ENCODE measurements around the gene RILPL1. TPM values are rescaled to one million over a fixed set of nuclear protein-coding genes. Genes with fewer than 3 reads are reported as not detected.
"Not testable (repeated sequence)": the region's sequence is repeated elsewhere in the genome, so short reads cannot be mapped to it uniquely, and the experiment has no call there.

The RILPL1 gene
- total RNA-seq, 2 donors from 2014 or later = 3.2 to 3.9 TPM

DNA sequence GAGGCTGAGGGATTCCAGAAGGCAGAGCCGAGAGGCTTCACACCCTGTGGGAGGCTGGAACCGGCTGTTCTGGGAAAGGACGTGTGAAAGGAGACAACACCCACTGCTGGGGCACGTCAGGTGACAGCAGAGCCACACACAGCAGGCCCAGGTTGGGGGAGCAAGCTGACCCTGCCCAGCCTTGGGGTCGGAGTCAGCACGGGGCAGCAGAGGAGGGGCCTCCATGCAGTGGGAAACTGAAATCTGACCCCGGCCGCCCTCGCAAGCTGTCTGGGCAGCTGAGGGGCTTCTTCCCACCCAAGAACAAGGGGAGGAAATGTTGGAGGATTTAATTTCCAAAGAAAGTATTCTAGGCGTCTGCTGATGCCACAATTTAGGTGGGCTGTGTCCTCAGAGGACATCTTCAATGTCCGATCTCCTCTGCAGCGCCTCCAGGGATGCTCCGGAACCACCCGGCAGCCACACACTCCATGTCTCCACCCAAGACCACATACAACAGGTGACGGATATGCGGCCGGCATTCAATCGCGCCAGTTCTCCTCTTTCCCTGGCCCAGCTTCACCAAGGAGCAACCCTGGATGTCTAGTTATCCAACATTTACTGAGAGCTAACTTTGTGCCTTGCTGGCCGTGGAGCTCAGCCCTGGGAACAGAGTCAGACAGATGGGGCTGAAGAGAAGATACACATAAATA, 44.8 kb downstream of the RILPL1 start:
- ATAC-seq = no peak
- H3K36me3 Mint-ChIP-seq = no peaks in the 10 kb centered on the region
- H3K27ac Mint-ChIP-seq = peak overlapping the region in 1 of 2 donors; percentile 3
- H3K9me3 Mint-ChIP-seq = no peaks in the 10 kb centered on the region
- DNase-seq (ENCODE audit: low spot score in 2 of 2) = no peak

DNA sequence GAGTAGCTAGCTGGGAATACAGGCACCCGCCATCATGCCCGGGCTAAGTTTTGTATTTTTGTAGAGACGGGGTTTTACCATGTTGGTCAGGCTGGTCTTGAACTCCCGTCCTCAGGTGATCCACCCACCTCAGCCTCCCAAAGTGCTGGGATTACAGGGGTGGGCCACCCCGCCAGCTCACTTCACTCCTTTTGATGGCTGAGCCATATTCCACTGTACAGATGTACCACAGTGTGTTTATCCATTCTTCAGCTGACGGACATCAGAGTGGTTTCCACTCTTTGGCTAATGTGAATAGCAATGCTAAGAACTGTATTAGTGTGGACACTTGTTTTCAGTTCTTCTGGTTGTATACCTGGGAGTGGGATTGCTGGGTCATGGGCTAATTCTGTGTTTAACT, 46.1 kb downstream of the RILPL1 start:
- Mint-ChIP-seq H3K36me3 (no peaks in the 10 kb centered on the region), H3K27ac (peak overlapping the region in 1 of 2 donors; percentile 3), H3K9me3 (no peaks in the 10 kb centered on the region)
- ATAC-seq (no peak), DNase-seq (ENCODE audit: low spot score in 2 of 2) (no peak)

DNA sequence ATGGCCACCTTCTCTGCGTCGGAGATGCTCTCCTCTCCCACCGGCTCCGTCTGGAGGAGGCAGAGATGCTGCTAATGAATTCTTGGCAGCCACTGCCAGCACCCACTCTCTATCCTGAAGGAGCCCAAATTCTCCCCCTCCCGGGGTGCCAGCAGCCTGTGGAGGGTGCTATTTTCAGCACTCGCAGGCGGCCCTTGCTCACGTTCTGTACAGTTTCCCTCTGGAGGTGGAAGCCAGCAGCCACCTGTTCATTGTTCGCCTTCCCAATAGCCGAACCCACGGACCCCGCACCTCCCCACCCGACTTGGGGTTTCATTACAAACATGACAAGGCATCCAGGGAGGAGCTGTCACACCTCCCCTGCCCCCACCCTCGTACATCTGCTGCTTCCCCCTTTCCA, 47.8 kb downstream of the RILPL1 start:
- DNase-seq (ENCODE audit: low spot score in 2 of 2) (no peak), ATAC-seq (no peak)
- H3K36me3 Mint-ChIP-seq = no peaks in the 10 kb centered on the region
- H3K27ac Mint-ChIP-seq = no peak overlapping the region
- no peaks in the 10 kb centered on the region for H3K9me3 Mint-ChIP-seq

DNA sequence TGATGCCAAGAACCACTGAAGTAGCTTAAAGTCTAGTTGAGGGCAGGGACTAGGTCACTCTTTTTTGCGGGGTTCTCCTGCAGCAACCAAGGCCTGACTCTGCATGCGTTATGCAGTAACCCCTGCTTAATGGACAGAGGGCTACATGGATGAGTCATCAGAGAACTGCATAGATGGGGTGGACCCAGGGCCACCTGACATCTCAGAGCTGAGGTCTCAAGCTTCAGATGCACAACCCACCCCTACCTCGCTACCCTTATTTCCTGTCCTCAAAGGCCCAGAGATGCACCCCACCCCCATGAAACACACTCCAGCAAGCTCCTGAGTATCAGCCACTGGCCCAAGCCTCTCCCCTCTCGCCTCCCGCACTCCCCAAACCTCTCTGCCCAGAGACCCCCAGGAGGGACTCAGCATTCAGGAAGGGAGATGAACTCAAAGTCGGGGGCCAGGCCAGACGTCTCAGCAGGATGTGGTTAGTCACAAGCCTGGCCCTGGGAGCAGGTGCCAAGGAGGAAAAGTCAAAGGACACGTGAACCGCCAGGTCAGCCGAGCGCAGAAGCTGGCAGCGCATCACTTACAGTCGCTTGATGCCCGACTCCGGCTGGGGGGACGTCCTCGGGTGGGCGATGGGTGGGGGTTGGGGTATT, 49.8 kb downstream of the RILPL1 start:
- peak in 1 of 2 donors; percentile 67 for ATAC-seq
- Mint-ChIP-seq H3K27ac (peak overlapping the region in 1 of 2 donors; percentile 80), H3K36me3 (no peaks in the 10 kb centered on the region), H3K9me3 (no peaks in the 10 kb centered on the region)
- peak in 1 of 2 donors; percentile 6 for DNase-seq (ENCODE audit: low spot score in 2 of 2)

DNA sequence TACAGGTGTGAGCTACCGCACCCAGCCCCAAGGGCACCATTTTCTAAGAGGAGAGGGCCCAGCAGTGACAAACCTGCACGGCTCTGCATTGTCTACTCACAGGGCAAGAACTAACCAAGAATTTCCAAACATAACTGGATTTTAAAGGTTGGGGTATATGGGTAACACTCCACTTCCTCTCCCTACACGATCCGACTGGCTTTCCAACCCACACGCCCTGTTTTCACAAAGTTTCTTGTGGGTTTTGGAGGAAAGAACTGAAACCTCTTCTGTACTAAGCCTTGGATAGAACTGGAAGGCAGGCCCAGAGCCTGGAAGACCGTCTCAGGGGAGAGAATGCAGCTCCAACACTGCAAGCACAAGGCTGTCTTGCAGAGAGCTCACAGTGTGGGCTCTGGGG, 50.6 kb downstream of the RILPL1 start:
- no peak overlapping the region for H3K27ac Mint-ChIP-seq
- no peak for DNase-seq (ENCODE audit: low spot score in 2 of 2)
- H3K9me3 Mint-ChIP-seq = no peaks in the 10 kb centered on the region
- no peak for ATAC-seq
- no peaks in the 10 kb centered on the region for H3K36me3 Mint-ChIP-seq

DNA sequence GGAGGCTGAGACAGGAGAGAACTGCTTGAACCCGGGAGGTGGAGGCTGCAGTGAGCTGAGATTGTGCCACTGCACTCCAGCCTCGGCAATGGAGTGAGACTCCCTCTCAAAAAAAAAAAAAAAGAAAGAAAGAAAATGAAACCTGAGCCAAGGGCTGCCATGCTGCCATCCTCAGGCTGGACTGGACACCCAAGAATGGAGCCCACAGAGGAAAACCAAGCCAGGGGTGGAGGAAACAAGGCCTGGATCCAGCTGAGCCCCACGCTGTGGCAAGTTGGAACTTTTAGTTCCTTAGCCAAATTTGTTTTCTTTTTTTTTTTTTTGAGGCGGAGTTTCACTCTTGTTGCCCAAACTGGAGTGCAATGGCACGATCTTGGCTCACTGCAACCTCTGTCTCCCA, 52.3 kb downstream of the RILPL1 start:
- not testable (repeated sequence) for H3K9me3 Mint-ChIP-seq; H3K36me3 Mint-ChIP-seq; DNase-seq (ENCODE audit: low spot score in 2 of 2); ATAC-seq
- peak overlapping the region in 1 of 2 donors; percentile 44 for H3K27ac Mint-ChIP-seq

DNA sequence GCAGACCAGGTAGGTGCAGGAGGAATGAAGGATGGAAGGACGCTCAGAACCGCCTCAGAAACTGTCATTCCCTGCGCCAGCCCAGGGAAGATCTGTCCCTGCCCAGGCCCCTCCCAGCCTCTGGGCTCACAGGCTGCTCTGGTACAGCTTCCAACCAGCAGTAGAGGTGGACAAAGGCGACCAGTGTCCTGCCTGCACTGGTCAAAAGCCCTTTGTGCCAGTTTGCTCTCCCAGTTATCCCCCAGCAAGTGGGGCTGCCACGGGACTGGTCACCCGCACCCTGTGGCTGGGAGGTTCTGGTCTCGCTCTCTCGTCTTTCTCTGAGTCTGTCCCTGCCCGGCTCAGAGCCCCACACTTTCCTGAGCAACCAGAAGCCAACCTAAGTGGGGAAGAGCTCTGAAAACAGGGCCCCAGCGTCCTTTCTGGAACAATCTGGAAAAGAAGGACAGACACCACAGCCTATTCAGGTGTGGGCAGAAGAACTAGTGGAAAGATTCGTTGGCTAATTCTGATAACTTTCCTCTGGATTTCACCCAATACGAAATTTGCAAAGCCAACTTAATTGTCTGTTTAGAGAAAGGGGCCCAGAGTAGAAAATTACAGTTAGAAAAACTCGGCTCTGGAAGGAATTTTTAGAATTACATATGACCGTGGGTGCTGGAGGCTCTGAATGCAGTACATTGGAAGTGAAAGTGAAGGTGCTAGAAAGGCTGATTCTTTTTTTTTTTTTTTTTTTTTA, 53.9 kb downstream of the RILPL1 start:
- no peak for DNase-seq (ENCODE audit: low spot score in 2 of 2)
- Mint-ChIP-seq H3K36me3 (peaks cover 0 to 9% of the 10 kb centered on the region in 2 donors), H3K9me3 (no peaks in the 10 kb centered on the region), H3K27ac (peak overlapping the region in 1 of 2 donors; percentile 59)
- no peak for ATAC-seq

DNA sequence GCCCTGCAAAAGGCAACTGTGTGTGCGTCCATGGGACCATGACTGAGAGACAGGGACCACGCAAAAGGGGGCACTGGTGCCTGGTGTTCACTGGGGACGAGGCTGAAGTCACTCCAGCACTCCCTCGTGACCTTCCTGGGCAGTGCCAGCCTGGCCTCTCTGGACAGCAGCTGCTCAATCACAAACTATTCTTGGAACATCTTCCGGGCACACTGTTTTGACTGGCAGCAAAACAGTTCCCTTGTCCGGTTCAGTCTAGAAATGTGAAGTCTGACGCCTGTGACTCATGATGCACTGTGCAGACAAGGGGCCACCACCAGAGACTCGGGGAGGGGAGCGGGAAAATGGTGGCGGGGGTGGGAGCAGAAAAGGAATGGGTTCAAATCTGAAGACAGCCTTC, 54.8 kb downstream of the RILPL1 start:
- H3K9me3 Mint-ChIP-seq = no peaks in the 10 kb centered on the region
- ATAC-seq (no peak), DNase-seq (ENCODE audit: low spot score in 2 of 2) (no peak)
- no peak overlapping the region for H3K27ac Mint-ChIP-seq
- H3K36me3 Mint-ChIP-seq = peaks cover 0 to 9% of the 10 kb centered on the region in 2 donors

DNA sequence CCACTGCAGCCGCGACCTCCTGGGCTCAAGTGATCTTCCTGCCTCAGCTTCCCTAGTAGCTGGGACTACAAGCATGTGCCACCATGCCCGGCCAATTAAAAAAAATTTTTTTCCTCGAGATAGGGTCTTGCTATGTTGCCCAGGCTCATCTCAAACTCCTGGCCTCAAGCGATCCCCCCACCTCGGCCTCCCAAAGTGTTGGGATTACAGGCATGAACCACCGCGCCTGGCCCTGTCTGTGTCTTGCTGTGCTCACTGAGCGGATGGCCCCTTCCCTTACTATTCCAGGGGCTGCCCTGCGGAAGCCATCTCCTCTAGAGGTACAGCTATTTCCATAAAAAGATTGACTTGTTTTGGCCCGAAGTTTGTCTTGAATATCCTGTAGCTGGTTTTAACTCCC, 55.5 kb downstream of the RILPL1 start:
- Mint-ChIP-seq H3K27ac (no peak overlapping the region), H3K9me3 (no peaks in the 10 kb centered on the region), H3K36me3 (peaks cover 0 to 9% of the 10 kb centered on the region in 2 donors)
- ATAC-seq (no peak), DNase-seq (ENCODE audit: low spot score in 2 of 2) (no peak)

DNA sequence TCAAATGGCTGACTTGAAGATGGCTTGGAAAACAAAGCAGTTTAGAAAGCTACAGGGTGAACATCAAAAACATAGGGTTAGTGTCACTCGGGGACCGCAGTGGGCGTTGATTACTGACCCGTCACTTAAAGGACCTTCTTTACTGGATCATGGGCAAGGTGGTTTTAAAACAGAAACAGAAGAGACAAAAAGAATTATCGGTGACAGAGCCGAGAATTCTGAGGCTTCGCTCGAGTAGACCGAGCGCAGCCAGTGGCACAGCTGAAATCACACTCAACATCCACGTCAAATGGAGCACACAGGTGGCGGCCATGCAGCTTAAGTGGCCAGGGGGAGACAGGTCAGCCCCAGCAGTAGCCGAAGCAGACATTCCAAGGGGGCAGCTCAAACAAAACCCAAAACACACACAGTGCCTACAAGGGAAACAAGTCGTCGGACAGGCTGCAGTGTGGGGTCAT, 58.2 kb downstream of the RILPL1 start:
- H3K36me3 Mint-ChIP-seq = peaks cover 0 to 9% of the 10 kb centered on the region in 2 donors
- ATAC-seq (peak in 1 of 2 donors; percentile 7), DNase-seq (ENCODE audit: low spot score in 2 of 2) (no peak)
- H3K9me3 Mint-ChIP-seq = no peaks in the 10 kb centered on the region
- peak overlapping the region; percentile 77 to 93 for H3K27ac Mint-ChIP-seq

DNA sequence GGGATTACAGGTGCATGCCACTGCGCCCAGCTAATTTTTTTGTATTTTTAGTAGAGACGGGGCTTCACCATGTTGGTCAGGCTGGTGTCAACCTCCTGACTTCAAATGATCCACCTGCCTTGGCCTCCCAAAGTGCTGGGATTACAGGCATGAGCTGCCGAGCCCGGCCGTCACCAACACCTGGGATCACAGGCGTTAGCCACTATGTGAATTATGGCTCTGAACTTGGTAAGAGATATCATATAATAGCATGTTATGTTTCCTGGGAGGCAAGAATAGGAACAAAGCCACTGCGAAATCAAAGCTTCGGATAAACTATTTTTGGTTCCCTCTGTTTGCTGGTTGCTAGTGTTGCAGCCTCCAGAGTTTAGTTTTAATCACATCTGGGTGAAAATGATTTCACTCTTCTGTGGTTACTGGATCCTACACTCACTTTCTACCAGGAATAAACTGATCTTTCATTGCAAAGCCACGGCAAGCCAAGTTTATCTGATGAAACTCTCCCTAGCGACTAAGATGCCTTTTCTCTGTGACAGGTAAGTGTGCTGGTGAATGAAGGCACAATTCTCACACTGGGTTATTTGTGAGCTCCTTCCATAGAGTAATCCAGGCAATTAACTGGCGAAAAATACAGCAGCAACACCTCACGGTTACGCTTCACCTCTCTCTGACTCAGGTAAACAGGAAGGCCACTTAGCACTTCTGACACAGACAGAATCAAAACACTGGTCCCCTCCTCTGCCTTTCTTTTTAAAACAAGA, 58.9 kb downstream of the RILPL1 start:
- H3K27ac Mint-ChIP-seq = peak overlapping the region; percentile 77 to 93
- peaks cover 0 to 9% of the 10 kb centered on the region in 2 donors for H3K36me3 Mint-ChIP-seq
- ATAC-seq = peak; percentile 45 to 73
- no peaks in the 10 kb centered on the region for H3K9me3 Mint-ChIP-seq
- no peak for DNase-seq (ENCODE audit: low spot score in 2 of 2)

DNA sequence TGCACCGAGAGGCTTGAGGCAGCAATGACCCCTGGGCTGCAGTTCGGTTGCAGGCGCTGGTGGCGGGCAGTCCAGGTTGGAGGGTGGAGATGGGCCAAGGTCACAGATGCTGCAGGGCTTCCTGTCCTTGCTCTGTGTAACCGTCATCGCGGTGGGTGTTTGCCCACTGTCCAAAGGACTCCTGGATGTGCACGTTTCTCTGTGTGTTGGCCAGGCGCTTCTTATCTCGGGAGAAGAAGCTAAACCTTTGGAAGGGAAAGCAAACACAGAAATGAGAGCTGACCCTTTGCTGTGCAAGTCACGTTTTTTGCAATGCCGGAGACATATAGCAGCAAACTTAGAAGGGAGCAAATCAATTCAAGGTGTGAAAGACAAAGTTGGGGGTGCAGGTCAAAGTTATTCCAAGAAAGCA, 61.1 kb downstream of the RILPL1 start:
- H3K36me3 Mint-ChIP-seq = peaks cover 0 to 9% of the 10 kb centered on the region in 2 donors
- peak overlapping the region in 1 of 2 donors; percentile 84 for H3K27ac Mint-ChIP-seq
- no peaks in the 10 kb centered on the region for H3K9me3 Mint-ChIP-seq
- ATAC-seq (no peak), DNase-seq (ENCODE audit: low spot score in 2 of 2) (no peak)

DNA sequence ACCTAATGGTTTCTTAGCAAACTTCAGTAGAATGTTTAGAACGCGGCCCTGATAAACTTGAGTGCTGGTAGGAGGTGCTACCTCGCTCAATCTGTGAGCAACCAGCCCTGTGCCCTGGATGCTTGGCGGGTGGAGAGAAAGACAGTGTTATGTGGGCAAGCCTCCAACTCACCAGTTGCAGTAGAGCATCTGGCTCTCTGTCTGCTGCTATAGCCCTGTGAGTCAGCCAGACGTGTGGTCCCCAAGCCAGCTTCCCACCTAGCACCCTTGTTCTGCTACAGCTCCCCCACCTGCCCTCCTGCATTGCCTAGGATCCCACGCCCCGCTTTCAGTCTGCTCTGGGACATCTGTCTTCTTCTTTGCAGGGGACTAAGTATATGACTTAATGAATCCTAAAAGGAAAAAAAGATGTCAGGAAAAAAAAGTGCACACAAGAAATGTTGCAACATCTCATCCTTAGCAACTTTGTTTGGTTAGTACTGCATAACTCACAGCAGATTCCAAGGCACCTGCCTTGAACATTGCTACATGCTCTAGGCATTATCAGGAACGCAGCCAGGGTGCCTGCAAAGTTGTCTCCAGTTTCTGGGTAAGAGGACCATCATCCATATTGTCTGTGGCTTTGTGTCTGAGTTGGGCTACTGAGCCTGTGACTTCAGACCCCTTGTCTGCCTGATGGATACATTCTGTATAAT, 62.0 kb downstream of the RILPL1 start:
- ATAC-seq (no peak), DNase-seq (ENCODE audit: low spot score in 2 of 2) (no peak)
- Mint-ChIP-seq H3K27ac (peak overlapping the region in 1 of 2 donors; percentile 4), H3K9me3 (no peaks in the 10 kb centered on the region), H3K36me3 (peaks cover 0 to 9% of the 10 kb centered on the region in 2 donors)

DNA sequence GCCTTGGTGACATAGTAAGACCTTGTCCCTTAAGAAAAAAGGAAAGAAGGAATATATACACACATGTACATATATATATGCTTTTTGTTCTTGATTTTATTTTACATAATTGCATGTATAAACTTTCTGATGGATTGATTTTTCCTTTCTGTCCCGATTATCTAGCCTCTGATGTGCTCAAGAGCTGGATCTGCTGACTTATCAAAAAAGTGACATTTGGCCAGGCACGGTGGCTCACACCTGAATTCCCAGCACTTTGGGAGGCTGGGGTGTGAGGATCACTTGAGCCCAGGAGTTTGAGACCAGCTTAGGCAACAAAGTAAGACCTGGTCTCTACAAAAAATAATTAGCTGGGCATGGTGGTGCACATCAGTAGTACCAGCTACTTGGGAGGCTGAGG, 63.5 kb downstream of the RILPL1 start:
- DNase-seq (ENCODE audit: low spot score in 2 of 2) (no peak), ATAC-seq (no peak)
- no peak overlapping the region for H3K27ac Mint-ChIP-seq
- peaks cover 7 to 9% of the 10 kb centered on the region in 2 donors for H3K36me3 Mint-ChIP-seq
- no peaks in the 10 kb centered on the region for H3K9me3 Mint-ChIP-seq

DNA sequence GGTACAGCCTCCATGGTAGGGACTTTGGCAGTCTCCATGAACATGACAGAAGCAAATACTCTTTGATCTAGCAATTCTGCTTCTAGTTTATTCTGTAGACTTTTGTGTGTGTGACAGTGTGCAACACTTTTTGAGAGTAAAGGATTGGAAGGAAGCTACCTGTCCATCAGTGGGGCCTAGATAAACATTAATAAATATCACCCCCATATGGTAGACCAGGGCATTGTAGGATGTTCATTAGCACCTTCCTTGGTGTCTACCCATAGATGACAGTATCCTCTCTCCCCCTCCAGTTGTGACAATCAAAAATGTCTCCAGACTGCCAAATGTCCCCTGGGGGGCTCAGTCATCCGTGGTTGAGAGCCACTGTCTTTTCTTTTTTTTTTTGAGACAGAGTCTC, 64.7 kb downstream of the RILPL1 start:
- H3K27ac Mint-ChIP-seq = no peak overlapping the region
- DNase-seq (ENCODE audit: low spot score in 2 of 2) (no peak), ATAC-seq (peak in 1 of 2 donors; percentile 26)
- no peaks in the 10 kb centered on the region for H3K9me3 Mint-ChIP-seq
- H3K36me3 Mint-ChIP-seq = peaks cover 4 to 10% of the 10 kb centered on the region in 2 donors

DNA sequence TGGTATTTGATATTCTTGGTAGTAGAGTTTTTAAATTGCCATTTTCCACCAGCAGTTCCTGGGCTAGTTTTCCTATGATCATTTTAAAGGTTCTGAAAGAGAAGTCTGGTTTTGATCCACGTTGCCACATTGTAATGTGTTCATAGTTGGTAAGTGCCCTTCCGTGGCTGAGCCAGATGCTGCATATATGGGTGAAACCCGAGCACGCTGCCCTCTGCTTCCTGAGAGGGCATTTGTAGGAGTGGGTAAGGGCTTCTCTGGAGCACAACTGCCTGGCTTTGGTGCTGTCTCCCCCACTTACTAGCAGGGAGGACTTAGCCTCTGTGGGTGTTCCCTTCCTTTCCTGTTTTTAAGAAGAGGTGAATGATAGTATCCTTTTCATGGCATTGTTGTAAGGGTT, 68.4 kb downstream of the RILPL1 start:
- no peak for ATAC-seq
- no peak overlapping the region for H3K27ac Mint-ChIP-seq
- DNase-seq (ENCODE audit: low spot score in 2 of 2) = no peak
- H3K9me3 Mint-ChIP-seq = no peaks in the 10 kb centered on the region
- peaks cover 10% of the 10 kb centered on the region in 2 donors for H3K36me3 Mint-ChIP-seq

Data from activated naive CD4-positive, alpha-beta T cell treated with anti-CD3 and anti-CD28 coated beads, Interleukin-2, amount 50 U/mL, for 72 hours (primary cell).